Karpas-422 (cell line): Measurements from ENCODE around the gene PPP1R14B. TPM values are rescaled to one million over a fixed set of nuclear protein-coding genes. Genes with fewer than 3 reads are reported as not detected.

Experiments
- DNase-seq: peaks from one replicate; pipeline ENCODE4 v3.0.0-alpha.2; 2015
- H2AFZ ChIP-seq: fragments of 200-600 bp; sonication (generic); 2 replicates; pipeline ENCODE4 v1.6.1; 2014; ENCODE audit warnings: antibody characterized with exemption, low read length, mixed read lengths
- H3K27ac ChIP-seq: fragments of 200-600 bp; sonication (generic); 2 replicates; pipeline ENCODE4 v1.5.1; 2014; ENCODE audit warnings: mild to moderate bottlenecking, low read length, moderate library complexity
- H3K27me3 ChIP-seq: fragments of 200-600 bp; sonication (generic); 2 replicates; pipeline ENCODE4 v1.6.1; 2014; ENCODE audit warnings: low read length, mixed read lengths
- H3K36me3 ChIP-seq: fragments of 200-600 bp; sonication (generic); 2 replicates; pipeline ENCODE4 v1.6.1; 2014; ENCODE audit warnings: low read length, mixed read lengths; ENCODE audit not compliant: insufficient read depth
- H3K4me1 ChIP-seq: fragments of 200-600 bp; sonication (generic); 2 replicates; pipeline ENCODE4 v1.6.1; 2014; ENCODE audit warnings: mild to moderate bottlenecking, low read length, mixed read lengths
- H3K4me2 ChIP-seq: fragments of 200-600 bp; sonication (generic); 2 replicates; pipeline ENCODE4 v1.6.1; 2014; ENCODE audit warnings: low read length, low read depth, mild to moderate bottlenecking; ENCODE audit not compliant: poor library complexity, severe bottlenecking
- H3K4me3 ChIP-seq: fragments of 200-600 bp; sonication (generic); 2 replicates; pipeline ENCODE4 v1.5.1; 2014; ENCODE audit warnings: mild to moderate bottlenecking, antibody characterized with exemption, low read length, mixed read lengths
- H3K79me2 ChIP-seq: fragments of 200-600 bp; sonication (generic); 2 replicates; pipeline ENCODE4 v1.6.1; 2014; ENCODE audit warnings: mild to moderate bottlenecking, low read length, mixed read lengths
- H3K9ac ChIP-seq: fragments of 200-600 bp; sonication (generic); 2 replicates; pipeline ENCODE4 v1.6.0; 2014; ENCODE audit warnings: low read length
- H3K9me2 ChIP-seq: fragments of 200-600 bp; sonication (generic), shearing (Covaris generic); replicated peaks from 2 replicates; pipeline ENCODE4 v1.6.0; 2014; ENCODE audit warnings: mild to moderate bottlenecking, low read length, moderate library complexity; ENCODE audit not compliant: insufficient read depth
- H3K9me3 ChIP-seq: fragments of 300-700, 200-600 bp; sonication (generic); 2 replicates; pipeline ENCODE4 v1.6.1; 2014; ENCODE audit warnings: low read length, mixed read lengths
- H4K20me1 ChIP-seq: fragments of 200-600 bp; sonication (generic); 2 replicates; pipeline ENCODE4 v1.6.1; 2014; ENCODE audit warnings: mild to moderate bottlenecking, antibody characterized with exemption, low read length, low read depth; ENCODE audit not compliant: insufficient read depth
- total RNA-seq: library from RNA; depleted of rRNA; stranded (reverse); fragments of >200 nt; shearing (Covaris generic); gene quantifications from 2 replicates; pipeline ENCODE4 v1.2.3, GENCODE V29; 2014; ENCODE audit warnings: low replicate concordance

Gene PPP1R14B
- total RNA-seq, 1 experiment from 2014 or later = 111 TPM

DNA sequence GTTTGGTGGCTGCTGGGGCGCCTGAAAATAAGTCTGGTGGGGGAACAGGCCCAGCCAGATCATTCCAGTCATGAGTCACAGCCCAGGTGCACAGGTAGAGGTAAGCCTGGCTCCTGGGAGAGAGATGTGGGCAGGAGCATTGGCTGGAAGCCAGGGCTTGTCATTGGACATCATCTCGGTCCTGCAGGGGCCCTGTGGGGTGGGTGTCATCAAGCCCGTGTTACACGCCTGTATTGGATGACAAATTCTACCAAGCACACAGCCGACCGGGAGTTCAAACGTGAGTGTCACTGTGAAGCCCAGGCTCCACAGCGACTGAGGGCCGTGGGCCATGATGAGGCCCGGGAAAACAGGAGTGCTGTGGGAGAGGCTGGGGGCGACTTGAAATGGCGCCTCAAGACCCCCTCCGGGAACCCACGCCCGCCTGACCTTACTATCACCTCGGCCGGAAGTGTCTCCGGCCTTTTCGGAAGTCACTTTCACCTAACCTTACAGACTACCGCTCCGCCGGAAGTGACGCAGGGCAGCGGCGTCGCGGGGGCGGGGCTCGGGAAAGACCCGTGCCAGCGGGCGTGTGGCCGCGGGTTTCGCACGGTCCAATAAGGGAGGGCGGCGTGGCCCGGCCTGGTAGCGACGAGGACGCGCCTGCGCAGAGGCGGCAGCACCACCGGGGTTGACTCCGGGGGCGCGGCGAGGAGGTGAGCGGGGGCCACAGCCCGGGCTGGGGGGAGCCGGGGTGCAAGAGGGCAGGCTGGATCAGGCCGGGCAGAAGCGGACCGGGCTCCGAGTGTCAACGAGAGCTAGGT lies 6.1 kb downstream of the PPP1R14B start, which contains the start of gene FKBP2:
FKBP2 (plus strand) TSS at position 661 of the 806 bp plus-strand sequence. CDS start 1,293 bp downstream, outside the sequence.
- H3K9ac ChIP-seq = peak within 1 kb of the TSS; percentile 93
- H2AFZ ChIP-seq = no peak within 1 kb of the TSS
- no peaks in the 10 kb centered on the region for H3K9me2 ChIP-seq
- peaks cover 6% of the 10 kb centered on the region; the same call in 1 of the 2 replicates for H4K20me1 ChIP-seq
- no peaks in the 10 kb centered on the region for H3K27me3 ChIP-seq
- H3K27ac ChIP-seq = peak within 1 kb of the TSS; percentile 84
- H3K79me2 ChIP-seq = peaks cover 29% of the 10 kb centered on the region
- peak within 1 kb of the TSS; percentile 80 for H3K4me2 ChIP-seq
- peak; percentile 99 for DNase-seq
- H3K4me1 ChIP-seq = peaks cover 57% of the 10 kb centered on the region
- peak within 1 kb of the TSS; percentile 85 for H3K4me3 ChIP-seq
- no peaks in the 10 kb centered on the region for H3K9me3 ChIP-seq
- H3K36me3 ChIP-seq = peaks cover 10% of the 10 kb centered on the region; the same call in 1 of the 2 replicates

DNA sequence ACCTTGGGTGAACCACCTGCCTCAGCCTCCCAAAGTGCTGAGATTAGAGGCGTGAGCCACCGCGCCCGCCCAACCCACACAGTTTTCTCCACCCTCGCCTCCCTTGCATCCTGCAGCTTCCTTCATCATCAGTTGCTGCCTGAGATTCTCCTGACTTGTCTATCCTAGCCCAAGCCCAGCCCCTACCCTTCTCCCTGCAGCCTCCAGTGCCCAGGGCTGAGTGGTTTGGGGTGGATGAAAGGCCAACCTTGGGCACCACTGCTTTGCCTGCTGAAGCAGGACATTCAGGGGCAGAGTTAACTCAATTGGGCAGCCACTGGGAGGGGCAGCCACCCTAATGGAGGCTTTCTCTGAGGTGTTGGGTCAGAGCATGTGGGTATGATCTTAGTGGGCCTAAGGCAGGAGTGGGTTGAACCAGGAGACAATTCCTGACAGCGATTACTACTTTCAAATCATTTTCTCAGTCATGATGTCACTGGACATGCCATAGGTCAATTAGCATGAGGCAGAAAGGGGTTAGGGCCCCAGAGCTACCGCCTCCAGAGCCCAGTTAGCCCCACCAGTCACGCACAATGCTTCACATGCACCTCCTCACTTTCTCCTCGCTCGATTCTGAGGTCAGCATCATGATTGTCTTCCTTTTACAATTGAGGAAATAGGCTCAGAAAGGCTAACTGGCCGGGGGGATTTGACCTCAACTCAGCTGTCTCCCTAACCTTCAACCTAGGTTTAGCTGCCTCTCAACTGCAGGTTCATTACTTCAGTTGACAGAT lies 6.9 kb downstream of the PPP1R14B start:
- H3K27ac ChIP-seq = peak overlapping the region; percentile 81
- peak; percentile 85 for DNase-seq
- peak overlapping the region; percentile 80 for H3K4me2 ChIP-seq
- H3K9me2 ChIP-seq = no peaks in the 10 kb centered on the region
- no peaks in the 10 kb centered on the region for H3K9me3 ChIP-seq
- H3K79me2 ChIP-seq = peaks cover 29% of the 10 kb centered on the region
- H2AFZ ChIP-seq = no peak overlapping the region
- H3K4me3 ChIP-seq = peak overlapping the region; percentile 85
- peaks cover 57% of the 10 kb centered on the region for H3K4me1 ChIP-seq
- H3K9ac ChIP-seq = peak overlapping the region; percentile 88
- peaks cover 10% of the 10 kb centered on the region; the same call in 1 of the 2 replicates for H3K36me3 ChIP-seq
- no peaks in the 10 kb centered on the region for H3K27me3 ChIP-seq
- peaks cover 8% of the 10 kb centered on the region; the same call in 1 of the 2 replicates for H4K20me1 ChIP-seq

DNA sequence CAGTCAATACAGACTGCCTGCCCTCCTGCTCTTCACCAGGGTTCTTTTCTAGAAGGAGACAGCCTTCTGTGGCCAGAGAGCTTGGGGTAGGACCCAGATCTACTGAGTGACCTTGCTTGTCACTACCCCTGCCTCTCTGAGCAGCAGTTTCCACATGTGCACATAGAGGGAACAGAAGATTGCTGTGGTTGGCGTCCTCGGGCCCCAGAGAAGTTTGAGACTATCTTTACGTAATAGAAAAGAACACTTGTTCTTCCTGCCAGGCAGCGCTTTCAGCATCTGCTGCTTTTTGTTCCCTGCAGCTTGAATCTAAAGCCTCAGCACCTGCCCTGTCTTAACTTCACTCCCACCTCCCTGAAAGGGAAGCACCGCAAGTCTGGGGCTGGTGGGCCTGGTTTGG lies 7.7 kb downstream of the PPP1R14B start:
- no peak overlapping the region for H2AFZ ChIP-seq
- H3K27me3 ChIP-seq = no peaks in the 10 kb centered on the region
- DNase-seq = no peak
- H3K9me3 ChIP-seq = no peaks in the 10 kb centered on the region
- H3K79me2 ChIP-seq = peaks cover 28% of the 10 kb centered on the region
- peak overlapping the region; percentile 80 for H3K4me2 ChIP-seq
- peak overlapping the region; percentile 55 for H3K27ac ChIP-seq
- no peak overlapping the region for H3K4me3 ChIP-seq
- peak overlapping the region; percentile 28 for H3K9ac ChIP-seq
- peaks cover 10% of the 10 kb centered on the region; the same call in 1 of the 2 replicates for H3K36me3 ChIP-seq
- H3K9me2 ChIP-seq = no peaks in the 10 kb centered on the region
- H4K20me1 ChIP-seq = peaks cover 7% of the 10 kb centered on the region; the same call in 1 of the 2 replicates
- peaks cover 50% of the 10 kb centered on the region for H3K4me1 ChIP-seq

DNA sequence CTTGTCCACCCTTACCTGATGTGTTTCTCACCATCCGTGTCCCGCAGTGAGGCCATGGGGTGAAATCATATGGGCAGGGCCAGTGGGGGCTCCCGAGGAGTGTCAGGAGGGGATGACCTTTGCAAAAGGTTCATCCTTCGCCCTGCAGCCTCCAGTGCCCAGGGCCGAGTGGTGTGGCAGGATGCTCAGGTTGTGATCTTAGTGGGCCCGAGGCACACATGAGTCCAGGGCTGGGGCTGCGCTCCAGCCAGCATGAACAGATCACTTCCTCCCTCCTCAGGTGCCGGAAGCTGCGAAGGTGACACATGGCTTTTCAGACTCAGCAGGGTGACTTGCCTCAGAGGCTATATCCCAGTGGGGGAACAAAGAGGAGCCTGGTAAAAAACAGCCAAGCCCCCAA lies 8.7 kb downstream of the PPP1R14B start:
- Histone ChIP-seq H3K9me2 (no peaks in the 10 kb centered on the region), H3K4me3 (no peak overlapping the region), H3K9me3 (no peaks in the 10 kb centered on the region), H3K27ac (0 out of 2 replicates have a peak overlapping the region, but pooled peaks have one; percentile 55), H2AFZ (no peak overlapping the region), H4K20me1 (peaks cover 7% of the 10 kb centered on the region; the same call in 1 of the 2 replicates), H3K9ac (no peak overlapping the region), H3K79me2 (peaks cover 22% of the 10 kb centered on the region), H3K27me3 (no peaks in the 10 kb centered on the region), H3K4me2 (no peak overlapping the region), H3K36me3 (0 out of 2 replicates have a peak, but pooled peaks cover 5% of the 10 kb centered on the region), H3K4me1 (peaks cover 48% of the 10 kb centered on the region)
- DNase-seq = no peak

DNA sequence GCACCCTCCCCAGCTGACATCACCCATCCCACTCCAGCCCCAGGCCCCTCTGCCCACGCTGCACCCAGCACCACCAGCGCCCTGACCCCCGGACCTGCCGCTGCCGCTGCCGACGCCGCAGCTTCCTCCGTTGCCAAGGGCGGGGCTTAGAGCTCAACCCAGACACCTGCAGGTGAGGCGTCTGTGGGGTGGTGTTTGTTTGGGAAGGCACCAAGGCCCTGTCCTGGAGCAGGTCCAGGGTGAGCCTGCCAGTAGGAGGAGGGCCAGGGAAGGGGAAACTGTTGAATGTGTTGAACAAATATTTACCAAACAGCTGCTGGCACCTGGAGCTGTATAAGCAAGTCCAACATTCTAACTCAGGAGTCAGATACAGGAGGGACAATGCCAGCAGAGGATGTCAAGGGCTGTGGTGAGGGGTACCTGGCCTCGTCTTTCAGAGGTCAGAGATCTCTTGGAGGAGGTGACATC lies 9.2 kb downstream of the PPP1R14B start:
- H3K9ac ChIP-seq = no peak overlapping the region
- H3K79me2 ChIP-seq = peaks cover 20% of the 10 kb centered on the region
- peaks cover 48% of the 10 kb centered on the region for H3K4me1 ChIP-seq
- H3K4me2 ChIP-seq = no peak overlapping the region
- H4K20me1 ChIP-seq = 0 out of 2 replicates have a peak, but pooled peaks cover 7% of the 10 kb centered on the region
- no peak for DNase-seq
- no peaks in the 10 kb centered on the region for H3K27me3 ChIP-seq
- H2AFZ ChIP-seq = no peak overlapping the region
- no peaks in the 10 kb centered on the region for H3K9me2 ChIP-seq
- H3K9me3 ChIP-seq = no peaks in the 10 kb centered on the region
- H3K36me3 ChIP-seq = 0 out of 2 replicates have a peak, but pooled peaks cover 5% of the 10 kb centered on the region
- H3K4me3 ChIP-seq = no peak overlapping the region
- H3K27ac ChIP-seq = no peak overlapping the region

DNA sequence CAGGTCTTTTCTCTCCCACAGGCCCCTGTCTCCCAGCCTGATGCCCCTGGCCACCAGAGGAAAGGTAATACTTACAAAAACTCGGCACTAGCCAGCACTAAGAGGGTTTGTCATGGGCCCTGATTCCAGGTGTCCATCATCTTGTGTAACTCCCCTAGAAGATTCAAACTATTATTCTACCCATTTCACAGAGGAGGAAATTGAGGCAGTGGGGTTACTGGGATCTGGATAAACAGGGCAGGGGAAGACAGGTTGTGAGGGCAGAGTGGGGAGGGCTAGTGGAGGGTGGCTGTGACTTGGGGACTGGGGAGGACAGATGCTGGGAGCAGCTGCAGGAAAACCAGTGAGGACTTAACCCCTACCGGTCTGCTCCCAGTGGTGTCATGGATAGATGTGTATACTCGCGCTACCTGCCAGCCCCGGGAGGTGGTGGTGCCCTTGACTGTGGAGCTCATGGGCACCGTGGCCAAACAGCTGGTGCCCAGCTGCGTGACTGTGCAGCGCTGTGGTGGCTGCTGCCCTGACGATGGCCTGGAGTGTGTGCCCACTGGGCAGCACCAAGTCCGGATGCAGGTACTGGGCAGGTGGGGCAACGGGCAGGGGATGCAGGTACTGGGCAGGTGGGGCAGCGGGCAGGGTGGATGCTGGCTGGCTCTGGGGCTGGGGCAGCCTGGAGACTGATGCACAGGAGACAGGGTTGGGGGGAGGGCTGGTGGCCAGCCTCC lies 11.1 kb downstream of the PPP1R14B start:
- H3K9me2 ChIP-seq = no peaks in the 10 kb centered on the region
- H4K20me1 ChIP-seq = 0 out of 2 replicates have a peak, but pooled peaks cover 7% of the 10 kb centered on the region
- no peaks in the 10 kb centered on the region for H3K9me3 ChIP-seq
- peaks cover 14% of the 10 kb centered on the region for H3K79me2 ChIP-seq
- H3K4me2 ChIP-seq = peak overlapping the region; percentile 93
- no peaks in the 10 kb centered on the region for H3K27me3 ChIP-seq
- peak overlapping the region; percentile 82 for H3K9ac ChIP-seq
- H3K27ac ChIP-seq = peak overlapping the region; percentile 65
- 0 out of 2 replicates have a peak, but pooled peaks cover 5% of the 10 kb centered on the region for H3K36me3 ChIP-seq
- H2AFZ ChIP-seq = no peak overlapping the region
- no peak for DNase-seq
- peaks cover 58% of the 10 kb centered on the region for H3K4me1 ChIP-seq
- H3K4me3 ChIP-seq = peak overlapping the region; percentile 91

DNA sequence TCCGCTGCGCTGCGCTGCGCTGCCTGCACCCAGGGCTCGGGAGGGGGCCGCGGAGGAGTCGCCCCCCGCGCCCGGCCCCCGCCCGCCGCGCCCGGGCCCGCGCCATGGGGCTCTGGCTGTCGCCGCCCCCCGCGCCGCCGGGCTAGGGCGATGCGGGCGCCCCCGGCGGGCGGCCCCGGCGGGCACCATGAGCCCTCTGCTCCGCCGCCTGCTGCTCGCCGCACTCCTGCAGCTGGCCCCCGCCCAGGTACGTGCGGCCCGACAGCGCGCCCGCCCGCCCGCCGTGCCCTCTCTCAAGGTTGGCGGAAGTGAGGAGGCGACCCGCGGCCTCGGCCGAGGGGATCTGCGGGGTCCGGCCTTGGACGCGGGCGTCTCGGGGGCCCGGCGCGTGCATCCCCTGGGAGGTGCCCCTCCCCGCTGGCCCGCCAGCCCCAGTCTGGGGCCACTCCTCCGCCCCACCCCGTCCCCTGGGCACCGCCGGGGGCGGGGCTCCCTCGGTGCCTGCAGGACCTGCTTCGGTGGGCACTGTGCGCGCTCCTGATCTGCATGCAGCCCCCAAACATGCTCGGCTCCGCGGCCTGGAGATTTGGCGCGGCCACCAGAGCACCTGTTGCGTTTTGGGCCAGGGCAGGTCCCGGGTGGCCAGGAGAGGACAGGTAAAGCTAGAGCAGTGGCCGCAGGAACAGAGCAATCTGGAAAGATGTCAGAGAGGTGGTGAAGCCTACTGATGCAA lies 11.9 kb downstream of the PPP1R14B start:
- 0 out of 2 replicates have a peak, but pooled peaks cover 5% of the 10 kb centered on the region for H3K36me3 ChIP-seq
- peaks cover 14% of the 10 kb centered on the region for H3K79me2 ChIP-seq
- H2AFZ ChIP-seq = no peak overlapping the region
- peak overlapping the region; percentile 91 for H3K4me3 ChIP-seq
- H3K27me3 ChIP-seq = no peaks in the 10 kb centered on the region
- H3K4me1 ChIP-seq = peaks cover 54% of the 10 kb centered on the region
- peak overlapping the region; percentile 82 for H3K9ac ChIP-seq
- H3K27ac ChIP-seq = peak overlapping the region; percentile 65
- no peaks in the 10 kb centered on the region for H3K9me3 ChIP-seq
- H3K9me2 ChIP-seq = no peaks in the 10 kb centered on the region
- H4K20me1 ChIP-seq = 0 out of 2 replicates have a peak, but pooled peaks cover 7% of the 10 kb centered on the region
- DNase-seq = peak; percentile 83
- H3K4me2 ChIP-seq = peak overlapping the region; percentile 93
